GM12872 (cell line): ENCODE results near the gene IGFN1.

Experiments
- CTCF ChIP-seq: IDR thresholded peaks from 3 replicates; pipeline ENCODE4 v1.5.1; 2011; ENCODE audit warnings: low read depth, mild to moderate bottlenecking, low read length, moderate library complexity; ENCODE audit not compliant: insufficient read depth

The IGFN1 gene

GRCh38 chr1:201186192-201186591 is 4.4 kb upstream of the IGFN1 start:
- no peak for TF ChIP-seq CTCF

- TF ChIP-seq CTCF = no peak
These were observed 1.5 kb upstream of the IGFN1 start for GRCh38 chr1:201189085-201189484.

- TF ChIP-seq CTCF = no peak
These were observed 619 bp upstream of the IGFN1 start for GRCh38 chr1:201190005-201190404.

- no peak for TF ChIP-seq CTCF
These were observed 1.1 kb downstream of the IGFN1 start for GRCh38 chr1:201191653-201192260.

GRCh38 chr1:201192261-201192788 is 1.7 kb downstream of the IGFN1 start:
- no peak for TF ChIP-seq CTCF

GRCh38 chr1:201194046-201194445 is 3.4 kb downstream of the IGFN1 start:
- no peak for TF ChIP-seq CTCF

GRCh38 chr1:201198598-201198997 is 8.0 kb downstream of the IGFN1 start:
- TF ChIP-seq CTCF = no peak
